Measurements from ENCODE around the gene CDK14.

GRCh38 chr7:91062713-91063112 is 466.6 kb downstream of the CDK14 start:
- no peak for TF ChIP-seq EP300 (IDR thresholded peaks at IDR 0.05; ENCODE audit: borderline replicate concordance in 1 of 2, low read depth in 2 of 2, low read length in 2 of 2)
- no peak for TF ChIP-seq CTCF (IDR thresholded peaks at IDR 0.05; ENCODE audit: control extremely low read depth in 1 of 3, insufficient read depth in 1 of 3, low read depth in 1 of 3, low read length in 3 of 3)
- no peak for TF ChIP-seq POLR2A (IDR thresholded peaks at IDR 0.05; ENCODE audit: control extremely low read depth in 1 of 2, low read depth in 2 of 2, low read length in 2 of 2)
- no peak for TF ChIP-seq EZH2 (IDR thresholded peaks at IDR 0.05; ENCODE audit: low read depth, low read length, severe bottlenecking)
- TF ChIP-seq CBX5 (IDR thresholded peaks at IDR 0.05; ENCODE audit: low read depth, low read length) = no peak
- TF ChIP-seq BRCA1 (IDR thresholded peaks at IDR 0.05; ENCODE audit: low read depth, low read length) = no peak
- no peak for TF ChIP-seq RXRA (IDR thresholded peaks at IDR 0.05; ENCODE audit: insufficient read depth, low read depth, low read length)
- no peak for TF ChIP-seq USF2 (IDR thresholded peaks at IDR 0.05; ENCODE audit: low read length)
- TF ChIP-seq ATF3 (IDR thresholded peaks at IDR 0.05; ENCODE audit: insufficient read depth, low read depth, low read length) = no peak
- TF ChIP-seq ASH2L (IDR thresholded peaks at IDR 0.05; ENCODE audit: low read length) = no peak
- TF ChIP-seq EGR1 (IDR thresholded peaks at IDR 0.05; ENCODE audit: borderline replicate concordance, low read depth, low read length) = no peak
- no peak for TF ChIP-seq TEAD4 (IDR thresholded peaks at IDR 0.05; ENCODE audit: low read depth, low read length)
